ENCODE measurements around the gene RDH16.

- no peak for TF ChIP-seq POLR2A (IDR thresholded peaks at IDR 0.05; ENCODE audit: low read depth, low read length)
- TF ChIP-seq POLR2AphosphoS5 (IDR thresholded peaks at IDR 0.05; ENCODE audit: low read depth, low read length), result no peak
- TF ChIP-seq TAF1 (IDR thresholded peaks at IDR 0.05; ENCODE audit: low read depth, low read length), result no peak
- no peak for TF ChIP-seq SPI1 (IDR thresholded peaks at IDR 0.05; ENCODE audit: low read depth, low read length)
- no peak for TF ChIP-seq POU2F2 (IDR thresholded peaks at IDR 0.05; ENCODE audit: low read depth, low read length)
These were observed 40.9 kb upstream of the RDH16 start for GRCh38 chr12:56998316-56998715.

Measured in GM12891 (cell line).